Fibroblast of lung (primary cell): ENCODE data around the gene POLR2J. TPM values are rescaled to one million over a fixed set of nuclear protein-coding genes. Genes with fewer than 3 reads are reported as not detected.

Source experiments
- DNase-seq, 2 donors: peaks; one replicate each; pipeline versions ENCODE4 v3.0.0 to v3.0.0-alpha.2; 2010; ENCODE audit warnings: low read depth in 2 of 2
- H2AFZ ChIP-seq: 2 replicates; pipeline ENCODE4 v1.5.1; 2012; ENCODE audit warnings: low read length, control low read depth, inconsistent platforms
- H3K27ac ChIP-seq: 2 replicates; pipeline ENCODE4 v1.5.1; 2011; ENCODE audit warnings: low read length, control low read depth; ENCODE audit not compliant: insufficient read depth
- H3K27me3 ChIP-seq: 2 replicates; pipeline ENCODE4 v1.5.1; 2011; ENCODE audit warnings: mild to moderate bottlenecking, low read length; ENCODE audit not compliant: control insufficient read depth, insufficient read depth
- H3K36me3 ChIP-seq: 2 replicates; pipeline ENCODE4 v1.5.1; 2011; ENCODE audit warnings: low read length; ENCODE audit not compliant: control insufficient read depth, insufficient read depth
- H3K4me1 ChIP-seq: 2 replicates; pipeline ENCODE4 v1.5.1; 2011; ENCODE audit warnings: low read length; ENCODE audit not compliant: control insufficient read depth, insufficient read depth; ENCODE audit errors: extremely low read depth
- H3K4me2 ChIP-seq: 2 replicates; pipeline ENCODE4 v1.5.1; 2011; ENCODE audit warnings: low read length, control low read depth; ENCODE audit not compliant: insufficient read depth; ENCODE audit errors: extremely low read depth
- H3K4me3 ChIP-seq, 4 experiments: fragments of 200-600 bp in 1 of 4; sonication (generic) in 1 of 4; replicated peaks in 1 of 4; 2 replicates each; pipeline ENCODE4 v1.5.1; 2011 to 2016; ENCODE audit warnings: low read length in 4 of 4, low read depth in 3 of 4, mild to moderate bottlenecking in 3 of 4, control low read depth in 2 of 4, inconsistent platforms in 1 of 4, mixed read lengths in 1 of 4; ENCODE audit not compliant: insufficient read depth in 1 of 4; ENCODE audit errors: control extremely low read depth in 1 of 4
- H3K79me2 ChIP-seq: 2 replicates; pipeline ENCODE4 v1.5.1; 2012; ENCODE audit warnings: mild to moderate bottlenecking, low read length, inconsistent platforms; ENCODE audit not compliant: control insufficient read depth, insufficient read depth
- H3K9ac ChIP-seq: 2 replicates; pipeline ENCODE4 v1.5.1; 2011; ENCODE audit warnings: mild to moderate bottlenecking, low read length, control low read depth; ENCODE audit not compliant: insufficient read depth
- H3K9me3 ChIP-seq: 2 replicates; pipeline ENCODE4 v1.5.1; 2012; ENCODE audit warnings: low read depth, low read length; ENCODE audit not compliant: control insufficient read depth, insufficient read depth
- H4K20me1 ChIP-seq: 2 replicates; pipeline ENCODE4 v1.5.1; 2011; ENCODE audit warnings: low read length; ENCODE audit not compliant: control insufficient read depth, insufficient read depth; ENCODE audit errors: extremely low read depth
- CTCF ChIP-seq, 2 donors: IDR thresholded peaks in 1 of 2; conservative IDR thresholded peaks in 1 of 2; 1 replicate in 1 of 2; 2 replicates in 1 of 2; pipeline ENCODE4 v1.5.1; 2011 to 2012; ENCODE audit warnings: low read length in 2 of 2, control low read depth in 1 of 2, inconsistent platforms in 1 of 2, low read depth in 1 of 2, mild to moderate bottlenecking in 1 of 2
- EZH2 ChIP-seq: IDR thresholded peaks from 2 replicates; pipeline ENCODE4 v1.5.1; 2012; ENCODE audit warnings: low read length, control low read depth, mild to moderate bottlenecking; ENCODE audit errors: missing control alignments
- polyA plus RNA-seq, 2 donors: library from polyadenylated mRNA; depleted of rRNA in 1 of 2; stranded (reverse) in 1 of 2; unstranded in 1 of 2; fragments of >200 nt; gene quantifications; 2 replicates each; pipeline ENCODE4 v1.2.1, GENCODE V29; 2011 to 2012; ENCODE audit warnings: missing spikeins in 1 of 2
- total RNA-seq: library from RNA; depleted of rRNA; stranded (reverse); fragments of >200 nt; gene quantifications from 2 replicates; pipeline ENCODE4 v1.2.1, GENCODE V29; 2014

POLR2J gene
- total and polyA plus RNA-seq, 2 donors (not counting 1 experiment from before 2014, with no cell fraction given), result 37.2 to 55.3 TPM

DNA sequence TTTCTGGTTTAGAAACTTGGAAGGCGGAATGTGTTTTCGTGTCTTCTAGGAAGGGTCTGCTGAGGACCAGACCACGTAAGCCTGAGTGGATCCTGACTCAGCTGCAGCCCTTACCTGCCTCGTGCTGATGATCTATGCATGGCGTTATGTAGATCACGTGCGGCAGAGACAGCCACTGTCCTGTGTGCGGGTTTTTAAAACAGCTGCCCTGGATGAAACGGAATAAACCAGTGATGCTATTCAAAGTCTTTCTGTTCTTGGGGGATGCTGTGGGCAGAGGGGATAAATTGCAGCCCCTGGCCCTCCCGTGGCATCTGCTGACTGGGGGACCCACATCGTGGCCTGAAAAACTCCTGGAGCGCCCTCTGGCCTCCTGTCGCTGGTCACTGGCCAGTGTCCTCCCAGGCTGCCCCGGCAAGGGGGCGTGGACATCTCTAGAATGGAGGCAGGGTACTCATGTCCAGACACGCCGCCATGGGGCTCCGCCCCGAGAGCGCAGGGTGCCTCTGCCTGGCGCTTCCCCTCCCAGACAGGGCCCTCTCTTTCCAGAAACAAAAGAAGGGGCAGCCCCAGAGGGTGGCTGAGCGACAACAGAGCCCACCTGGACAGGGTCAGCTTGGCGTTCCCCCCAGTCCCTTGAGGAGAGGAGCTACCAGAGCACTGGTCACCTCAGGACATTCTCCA, 27.2 kb downstream of the POLR2J start:
- H3K9ac ChIP-seq, result no peak overlapping the region
- H3K4me3 ChIP-seq, result no peak overlapping the region
- TF ChIP-seq EZH2 (no peak), CTCF (conservative IDR thresholded peaks at IDR 0.05 in 1 of 2, IDR thresholded peaks at IDR 0.05 in 1 of 2; ENCODE audit: low read depth in 1 of 2, low read length in 2 of 2) (no peak)
- peak in 1 of 2 donors; percentile 27 for DNase-seq
- no peak overlapping the region for H2AFZ ChIP-seq
- H3K79me2 ChIP-seq, result no peaks in the 10 kb centered on the region
- no peaks in the 10 kb centered on the region for H3K27me3 ChIP-seq
- H3K4me2 ChIP-seq, result no peak overlapping the region
- no peaks in the 10 kb centered on the region for H3K9me3 ChIP-seq
- no peak overlapping the region for H3K27ac ChIP-seq
- H3K4me1 ChIP-seq, result no peaks in the 10 kb centered on the region
- peaks cover 4% of the 10 kb centered on the region for H3K36me3 ChIP-seq
- H4K20me1 ChIP-seq, result no peaks in the 10 kb centered on the region

GRCh38 chr7:102450242-102450641, 28.5 kb downstream of the POLR2J start:
- Histone ChIP-seq H3K4me3 (no peak overlapping the region), H3K27me3 (no peaks in the 10 kb centered on the region), H3K4me2 (no peak overlapping the region), H3K27ac (no peak overlapping the region), H3K79me2 (no peaks in the 10 kb centered on the region), H3K4me1 (no peaks in the 10 kb centered on the region), H3K36me3 (peaks cover 4% of the 10 kb centered on the region), H2AFZ (no peak overlapping the region), H4K20me1 (no peaks in the 10 kb centered on the region), H3K9ac (no peak overlapping the region), H3K9me3 (no peaks in the 10 kb centered on the region)
- TF ChIP-seq EZH2, result no peak
- DNase-seq, result no peak

GRCh38 chr7:102449136-102449535, 29.6 kb downstream of the POLR2J start:
- Histone ChIP-seq H3K79me2 (no peaks in the 10 kb centered on the region), H3K4me3 (no peak overlapping the region), H3K27ac (no peak overlapping the region), H3K36me3 (peaks cover 6% of the 10 kb centered on the region), H4K20me1 (no peaks in the 10 kb centered on the region), H3K27me3 (no peaks in the 10 kb centered on the region), H3K4me1 (no peaks in the 10 kb centered on the region), H3K9me3 (no peaks in the 10 kb centered on the region), H3K4me2 (no peak overlapping the region), H3K9ac (no peak overlapping the region), H2AFZ (no peak overlapping the region)
- TF ChIP-seq EZH2 (no peak), CTCF (conservative IDR thresholded peaks at IDR 0.05 in 1 of 2, IDR thresholded peaks at IDR 0.05 in 1 of 2; ENCODE audit: low read depth in 1 of 2, low read length in 2 of 2) (no peak)
- DNase-seq, result no peak
